Placental epithelial cell (primary cell): ENCODE measurements around the gene UBXN4. TPM values are rescaled to one million over a fixed set of nuclear protein-coding genes. Genes with fewer than 3 reads are reported as not detected.

Source experiments
- small RNA-seq: library from RNA; depleted of rRNA; stranded (forward); fragments of <200 nt; gene quantifications from one replicate; pipeline ENCODE3, GENCODE V24; 2012
- total RNA-seq: library from RNA; depleted of rRNA; stranded (reverse); fragments of >200 nt; gene quantifications from 2 replicates; pipeline ENCODE4 v1.2.3, GENCODE V29; 2012

Gene UBXN4, protein sequence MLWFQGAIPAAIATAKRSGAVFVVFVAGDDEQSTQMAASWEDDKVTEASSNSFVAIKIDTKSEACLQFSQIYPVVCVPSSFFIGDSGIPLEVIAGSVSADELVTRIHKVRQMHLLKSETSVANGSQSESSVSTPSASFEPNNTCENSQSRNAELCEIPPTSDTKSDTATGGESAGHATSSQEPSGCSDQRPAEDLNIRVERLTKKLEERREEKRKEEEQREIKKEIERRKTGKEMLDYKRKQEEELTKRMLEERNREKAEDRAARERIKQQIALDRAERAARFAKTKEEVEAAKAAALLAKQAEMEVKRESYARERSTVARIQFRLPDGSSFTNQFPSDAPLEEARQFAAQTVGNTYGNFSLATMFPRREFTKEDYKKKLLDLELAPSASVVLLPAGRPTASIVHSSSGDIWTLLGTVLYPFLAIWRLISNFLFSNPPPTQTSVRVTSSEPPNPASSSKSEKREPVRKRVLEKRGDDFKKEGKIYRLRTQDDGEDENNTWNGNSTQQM
- total RNA-seq, result 44.8 and 55.4 TPM in 2 replicates

DNA sequence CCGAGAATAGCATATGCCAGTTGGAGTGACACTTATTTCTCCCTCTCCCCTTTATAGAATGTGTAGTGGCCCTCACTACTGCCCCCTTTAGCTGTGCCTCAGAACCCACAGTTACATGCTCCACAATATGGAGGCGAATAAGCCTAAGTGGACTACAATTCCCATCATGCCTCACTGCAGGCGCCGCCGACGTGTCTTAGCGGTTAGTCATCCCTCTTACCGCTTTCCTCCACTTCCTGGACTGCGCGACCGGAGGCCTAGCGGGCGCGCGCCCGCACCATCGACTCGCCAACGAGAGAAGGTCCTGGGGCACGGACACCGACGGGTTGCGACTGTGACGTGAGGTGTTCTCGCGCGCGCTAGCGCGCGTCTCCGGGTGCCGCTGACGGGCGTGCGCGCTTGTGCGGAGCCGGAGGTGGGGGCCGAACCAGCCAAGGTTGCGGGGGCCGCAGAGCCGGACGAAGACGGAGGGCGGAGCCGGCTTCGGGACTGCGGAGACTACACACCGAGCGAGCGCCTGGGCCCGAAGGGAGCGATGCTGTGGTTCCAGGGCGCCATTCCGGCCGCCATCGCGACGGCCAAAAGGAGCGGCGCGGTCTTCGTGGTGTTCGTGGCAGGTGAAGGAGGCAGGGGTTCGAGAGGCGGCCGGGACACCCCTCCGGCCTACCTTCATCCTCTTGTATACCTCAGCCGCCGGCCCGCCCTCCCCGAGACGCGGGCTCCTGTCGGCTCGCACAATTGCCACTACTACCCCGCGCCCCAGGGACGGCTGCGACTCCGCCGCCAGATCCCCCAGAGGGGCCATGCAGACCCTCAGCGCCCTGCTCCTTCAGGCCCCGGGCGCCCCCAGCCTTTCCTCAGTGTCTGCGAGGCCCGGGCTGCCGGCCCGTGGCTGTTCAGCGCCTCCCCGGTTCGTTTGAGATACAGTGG is at the start of gene UBXN4:
Gene UBXN4, plus strand, starts transcription at position 461 of the 930 bp plus-strand sequence. Its CDS starts 75 bp downstream, at position 536.

Small RNA genes within 50 kb of the gene (small RNA-seq; reads per million reads assigned to genes)
- gene RF00019, result not detected

Other genes starting within 250 kb of the UBXN4 start
- gene ZRANB3, start 210.6 kb upstream of the UBXN4 start, total RNA-seq, result 4.3 and 5.3 TPM in 2 replicates
- 6.3 and 13.4 TPM in 2 replicates for gene R3HDM1, start 210.4 kb upstream of the UBXN4 start, total RNA-seq
- under 0.01 TPM in 1 of 2 replicates, not detected in the other for gene LCT, start 95.3 kb downstream of the UBXN4 start, total RNA-seq
- gene MCM6, start 134.6 kb downstream of the UBXN4 start, total RNA-seq, result 8.1 and 8.6 TPM in 2 replicates
- 74.6 and 95.8 TPM in 2 replicates for gene DARS1, start 243.8 kb downstream of the UBXN4 start, total RNA-seq